ENCODE data around the gene MAGEA9B. TPM values are rescaled to one million over a fixed set of nuclear protein-coding genes. Genes with fewer than 3 reads are reported as not detected.
"Not testable (repeated sequence)": the region's sequence is repeated elsewhere in the genome, so short reads cannot be mapped to it uniquely, and the experiment has no call there.

MAGEA9B gene
- polyA plus RNA-seq, 1 experiment = not detected

DNA sequence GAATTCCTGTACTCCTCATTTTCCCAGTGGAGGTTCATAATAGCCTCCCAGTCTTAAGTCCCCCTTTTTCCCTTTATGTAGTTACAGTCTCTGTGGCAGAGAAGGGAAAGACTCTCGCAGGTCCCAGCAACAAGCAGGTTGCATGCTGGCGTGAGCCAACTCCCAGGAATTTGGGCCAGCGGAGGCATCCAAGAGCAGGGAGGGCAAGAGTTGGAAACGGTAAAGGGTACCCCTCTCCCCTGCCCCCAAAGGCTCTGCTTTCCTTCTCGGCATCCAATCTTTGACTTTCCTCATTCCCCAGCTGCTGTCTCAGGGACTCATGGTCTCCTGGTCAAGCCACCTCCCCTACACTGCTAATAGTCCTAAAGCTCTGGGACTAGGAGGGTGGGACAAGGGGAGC is 23.3 kb upstream of the MAGEA9B start:
- Histone ChIP-seq H3K27me3 (ENCODE audit: control insufficient read depth, insufficient read depth, low read length) (no peaks in the 10 kb centered on the region), H3K27ac (ENCODE audit: low read depth, low read length) (no peak overlapping the region), H3K4me3 (ENCODE audit: low read depth, low read length) (no peak overlapping the region), H3K9me3 (ENCODE audit: control insufficient read depth, insufficient read depth, low read length) (no peaks in the 10 kb centered on the region)
- DNase-seq (ENCODE audit: low read depth, low spot score) = no peak
- CTCF ChIA-PET = no interaction called here
- POLR2A ChIA-PET = no interaction called here
- TF ChIP-seq, protein P1, sequence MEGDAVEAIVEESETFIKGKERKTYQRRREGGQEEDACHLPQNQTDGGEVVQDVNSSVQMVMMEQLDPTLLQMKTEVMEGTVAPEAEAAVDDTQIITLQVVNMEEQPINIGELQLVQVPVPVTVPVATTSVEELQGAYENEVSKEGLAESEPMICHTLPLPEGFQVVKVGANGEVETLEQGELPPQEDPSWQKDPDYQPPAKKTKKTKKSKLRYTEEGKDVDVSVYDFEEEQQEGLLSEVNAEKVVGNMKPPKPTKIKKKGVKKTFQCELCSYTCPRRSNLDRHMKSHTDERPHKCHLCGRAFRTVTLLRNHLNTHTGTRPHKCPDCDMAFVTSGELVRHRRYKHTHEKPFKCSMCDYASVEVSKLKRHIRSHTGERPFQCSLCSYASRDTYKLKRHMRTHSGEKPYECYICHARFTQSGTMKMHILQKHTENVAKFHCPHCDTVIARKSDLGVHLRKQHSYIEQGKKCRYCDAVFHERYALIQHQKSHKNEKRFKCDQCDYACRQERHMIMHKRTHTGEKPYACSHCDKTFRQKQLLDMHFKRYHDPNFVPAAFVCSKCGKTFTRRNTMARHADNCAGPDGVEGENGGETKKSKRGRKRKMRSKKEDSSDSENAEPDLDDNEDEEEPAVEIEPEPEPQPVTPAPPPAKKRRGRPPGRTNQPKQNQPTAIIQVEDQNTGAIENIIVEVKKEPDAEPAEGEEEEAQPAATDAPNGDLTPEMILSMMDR (IDR thresholded peaks at IDR 0.05; ENCODE audit: low read depth, low read length) = no peak

DNA sequence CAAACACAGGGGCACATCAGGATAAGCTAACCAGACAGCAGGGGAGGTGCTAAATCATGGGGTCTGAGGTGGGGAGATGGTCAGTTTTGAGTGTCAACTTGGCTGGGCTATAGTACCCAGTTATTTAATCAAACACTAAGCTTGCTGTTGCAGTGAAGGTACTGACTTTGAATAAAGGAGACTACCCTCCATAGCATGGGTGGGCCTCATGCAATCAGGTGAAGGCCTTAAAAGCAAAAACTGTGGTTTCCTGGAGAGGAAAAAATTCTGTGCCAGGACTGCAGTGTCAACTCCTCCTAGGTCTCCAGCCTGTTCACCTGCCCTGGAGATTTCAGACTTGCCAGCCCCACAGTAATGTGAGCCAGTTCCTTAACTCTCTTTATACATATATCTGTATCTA is 20.4 kb upstream of the MAGEA9B start:
- H3K9me3 ChIP-seq (ENCODE audit: control insufficient read depth, insufficient read depth, low read length) = no peaks in the 10 kb centered on the region
- ChIA-PET CTCF (no interaction called here), POLR2A (no interaction called here)
- no peak overlapping the region for H3K4me3 ChIP-seq (ENCODE audit: low read depth, low read length)
- DNase-seq (ENCODE audit: low read depth, low spot score) = no peak
- no peak overlapping the region for H3K27ac ChIP-seq (ENCODE audit: low read depth, low read length)
- no peaks in the 10 kb centered on the region for H3K27me3 ChIP-seq (ENCODE audit: control insufficient read depth, insufficient read depth, low read length)
- TF ChIP-seq, protein P1 (IDR thresholded peaks at IDR 0.05; ENCODE audit: low read depth, low read length) = no peak

DNA sequence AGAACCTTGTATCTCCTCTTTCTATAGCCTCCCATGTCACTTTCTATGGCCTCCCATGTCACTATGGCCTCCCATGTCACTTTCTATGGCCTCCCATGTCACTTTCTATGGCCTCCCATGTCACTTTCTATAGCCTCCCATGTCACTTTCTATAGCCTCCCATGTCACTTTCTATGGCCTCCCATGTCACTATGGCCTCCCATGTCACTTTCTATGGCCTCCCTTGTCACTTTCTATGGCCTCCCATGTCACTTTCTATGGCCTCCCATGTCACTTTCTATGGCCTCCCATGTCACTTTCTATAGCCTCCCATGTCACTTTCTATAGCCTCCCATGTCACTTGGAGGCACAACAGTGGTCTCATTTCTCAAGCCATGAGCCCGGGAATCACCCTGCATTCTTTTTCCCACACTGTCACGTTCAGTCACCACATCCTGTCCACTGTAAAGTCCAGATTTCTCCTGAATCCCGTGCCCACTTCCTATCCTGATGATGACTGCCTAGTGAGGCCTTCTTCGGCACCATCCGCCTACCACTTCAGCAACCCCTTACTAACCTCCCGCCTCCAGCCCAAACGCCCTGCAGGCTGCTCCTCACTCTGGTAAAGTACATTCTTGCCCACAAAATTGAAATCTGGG is 18.1 kb upstream of the MAGEA9B start:
- H3K27me3 ChIP-seq (ENCODE audit: control insufficient read depth, insufficient read depth, low read length); POLR2A ChIA-PET; DNase-seq (ENCODE audit: low read depth, low spot score); CTCF ChIA-PET; H3K4me3 ChIP-seq (ENCODE audit: low read depth, low read length); H3K9me3 ChIP-seq (ENCODE audit: control insufficient read depth, insufficient read depth, low read length); H3K27ac ChIP-seq (ENCODE audit: low read depth, low read length): not testable (repeated sequence)

DNA sequence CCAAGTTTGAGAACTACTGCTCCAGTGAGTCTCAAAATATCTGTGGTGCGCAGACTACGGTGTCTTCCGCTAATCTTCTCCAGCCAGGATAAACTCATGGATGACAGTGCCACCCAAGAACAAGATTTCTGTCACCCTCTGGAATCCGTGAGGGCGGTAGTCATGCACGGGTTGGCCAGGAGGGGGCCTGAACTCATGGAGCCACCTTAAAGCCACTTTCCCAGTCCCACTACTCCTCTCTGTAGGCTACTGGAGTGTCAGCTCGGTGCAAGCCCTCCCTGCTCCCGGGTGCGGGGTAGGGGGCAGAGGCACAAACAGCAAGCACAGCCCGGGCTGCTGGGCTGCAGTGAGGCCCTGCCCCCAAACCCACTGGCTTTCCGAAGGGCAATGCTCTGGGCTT is 11.3 kb upstream of the MAGEA9B start:
- H3K27ac ChIP-seq (ENCODE audit: low read depth, low read length); DNase-seq (ENCODE audit: low read depth, low spot score); POLR2A ChIA-PET; H3K9me3 ChIP-seq (ENCODE audit: control insufficient read depth, insufficient read depth, low read length); H3K4me3 ChIP-seq (ENCODE audit: low read depth, low read length); CTCF ChIA-PET; H3K27me3 ChIP-seq (ENCODE audit: control insufficient read depth, insufficient read depth, low read length): not testable (repeated sequence)

DNA sequence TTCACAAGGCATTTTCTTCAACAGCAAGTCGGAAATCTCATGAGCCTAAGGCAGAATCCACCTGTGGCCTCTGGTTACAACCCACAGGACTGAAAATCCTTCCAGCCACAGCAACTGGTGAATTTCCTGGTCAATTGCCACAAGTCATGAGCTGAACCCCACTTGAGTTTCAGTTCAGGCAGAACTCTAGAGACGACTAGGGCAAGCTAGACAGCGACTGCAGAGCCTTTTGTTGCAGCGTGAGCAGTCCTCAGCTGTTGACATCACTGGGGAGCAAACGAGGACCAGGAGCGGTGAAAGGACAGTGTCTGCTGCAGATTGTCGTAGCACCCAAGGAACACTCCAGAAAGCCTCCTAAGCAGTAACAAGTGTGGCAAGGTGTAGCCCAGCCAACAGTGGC is 8.7 kb upstream of the MAGEA9B start:
- CTCF ChIA-PET; H3K27ac ChIP-seq (ENCODE audit: low read depth, low read length); H3K27me3 ChIP-seq (ENCODE audit: control insufficient read depth, insufficient read depth, low read length); H3K9me3 ChIP-seq (ENCODE audit: control insufficient read depth, insufficient read depth, low read length); H3K4me3 ChIP-seq (ENCODE audit: low read depth, low read length); POLR2A ChIA-PET; DNase-seq (ENCODE audit: low read depth, low spot score): not testable (repeated sequence)

DNA sequence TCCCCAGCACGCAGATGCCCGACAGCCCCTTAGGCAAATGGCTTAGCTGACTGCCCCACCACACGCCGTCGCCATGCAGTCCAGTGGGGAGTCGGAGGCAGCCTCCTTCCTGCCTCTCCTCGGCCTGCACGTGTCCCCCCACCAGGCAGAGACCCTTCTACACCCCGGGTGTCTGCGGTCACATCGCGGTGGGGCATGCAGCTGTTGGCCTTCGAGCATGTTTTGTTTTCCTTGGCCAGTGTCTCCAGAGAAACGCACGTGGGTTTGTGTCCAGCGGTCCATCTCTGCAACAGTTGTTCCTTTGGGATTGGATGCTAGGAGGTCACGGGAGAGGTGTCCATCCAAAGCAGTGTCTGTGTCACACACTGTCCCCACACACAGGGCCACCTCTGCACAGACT is 8.0 kb upstream of the MAGEA9B start, which contains the start of gene HSFX2:
Gene HSFX2, minus strand, starts transcription at position 101 of the 400 bp plus-strand sequence. CDS start 614 bp downstream, outside the sequence.
- H3K9me3 ChIP-seq (ENCODE audit: control insufficient read depth, insufficient read depth, low read length); H3K27me3 ChIP-seq (ENCODE audit: control insufficient read depth, insufficient read depth, low read length); POLR2A ChIA-PET; H3K27ac ChIP-seq (ENCODE audit: low read depth, low read length); DNase-seq (ENCODE audit: low read depth, low spot score); H3K4me3 ChIP-seq (ENCODE audit: low read depth, low read length); CTCF ChIA-PET: not testable (repeated sequence)

DNA sequence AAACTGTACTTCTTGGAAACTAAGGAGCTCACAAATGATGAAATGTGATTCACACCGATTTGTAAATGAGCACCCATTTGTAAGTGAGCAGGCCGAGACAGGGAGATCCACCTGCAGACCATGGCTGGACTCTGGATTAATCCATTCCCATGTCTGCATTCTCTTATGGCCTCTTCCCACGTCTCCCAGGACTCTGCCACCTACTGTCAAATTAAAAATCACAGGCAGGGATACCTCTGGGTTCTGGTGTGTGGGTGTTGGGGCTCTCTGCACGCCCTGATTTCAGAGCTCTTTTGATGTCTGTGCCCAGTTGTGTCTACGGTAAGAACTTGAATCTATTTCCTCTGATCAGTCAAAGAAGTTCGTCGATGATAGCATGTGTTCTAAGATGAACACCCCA is 3.7 kb upstream of the MAGEA9B start:
- H3K27ac ChIP-seq (ENCODE audit: low read depth, low read length); DNase-seq (ENCODE audit: low read depth, low spot score); POLR2A ChIA-PET; H3K4me3 ChIP-seq (ENCODE audit: low read depth, low read length); H3K9me3 ChIP-seq (ENCODE audit: control insufficient read depth, insufficient read depth, low read length); H3K27me3 ChIP-seq (ENCODE audit: control insufficient read depth, insufficient read depth, low read length); CTCF ChIA-PET: not testable (repeated sequence)

DNA sequence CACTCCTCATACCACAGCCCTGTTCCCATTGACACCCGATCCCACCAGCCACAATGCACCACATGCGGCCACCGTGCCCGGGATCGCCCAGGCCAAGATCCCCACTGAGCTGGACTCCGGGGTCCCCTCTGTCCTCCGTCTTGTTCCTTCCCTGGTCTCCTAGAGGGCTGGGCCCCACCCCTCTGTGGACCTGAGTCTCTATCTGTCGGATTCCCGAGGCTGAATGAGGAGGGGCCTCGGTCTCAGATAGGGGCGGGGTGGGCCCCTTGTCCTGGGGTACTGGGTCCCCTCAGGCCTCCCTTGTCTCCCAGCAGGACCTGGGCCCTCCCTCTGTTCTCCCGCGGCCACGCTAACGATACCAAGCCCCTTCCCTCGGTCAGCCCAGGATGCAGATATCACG is 1.6 kb downstream of the MAGEA9B start:
- H3K27ac ChIP-seq (ENCODE audit: low read depth, low read length); H3K27me3 ChIP-seq (ENCODE audit: control insufficient read depth, insufficient read depth, low read length); H3K9me3 ChIP-seq (ENCODE audit: control insufficient read depth, insufficient read depth, low read length); H3K4me3 ChIP-seq (ENCODE audit: low read depth, low read length); CTCF ChIA-PET; DNase-seq (ENCODE audit: low read depth, low spot score); POLR2A ChIA-PET: not testable (repeated sequence)

DNA sequence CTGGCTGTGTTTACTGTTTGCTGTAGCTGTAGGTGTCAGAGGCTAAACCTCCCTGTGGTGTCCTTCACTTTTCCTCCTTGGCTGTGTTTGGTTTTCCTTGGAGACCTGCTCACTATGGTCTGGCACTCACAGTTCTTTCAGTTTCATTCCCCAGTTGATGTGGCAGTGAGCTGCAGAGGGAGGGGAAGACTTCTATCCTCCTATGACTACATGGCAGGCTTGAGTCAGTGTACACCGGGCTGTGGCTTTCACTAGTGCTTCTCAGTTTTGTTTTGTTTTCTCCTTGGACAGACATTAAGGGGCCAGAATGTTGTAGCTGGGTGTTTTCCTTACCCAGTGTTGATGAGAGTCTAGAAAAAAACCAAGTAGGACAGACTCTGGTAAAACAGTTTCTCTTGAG is 13.8 kb downstream of the MAGEA9B start:
- H3K9me3 ChIP-seq (ENCODE audit: control insufficient read depth, insufficient read depth, low read length); DNase-seq (ENCODE audit: low read depth, low spot score); CTCF ChIA-PET; POLR2A ChIA-PET; H3K27me3 ChIP-seq (ENCODE audit: control insufficient read depth, insufficient read depth, low read length); H3K27ac ChIP-seq (ENCODE audit: low read depth, low read length); H3K4me3 ChIP-seq (ENCODE audit: low read depth, low read length): not testable (repeated sequence)
